ENCODE results near the gene SFRP5.

Gene SFRP5

GRCh38 chr10:97785231-97785630 is 13.4 kb upstream of the SFRP5 start:
- DNase-seq: no peak

GRCh38 chr10:97784200-97784810 is 12.5 kb upstream of the SFRP5 start:
- no peak for DNase-seq

DNA sequence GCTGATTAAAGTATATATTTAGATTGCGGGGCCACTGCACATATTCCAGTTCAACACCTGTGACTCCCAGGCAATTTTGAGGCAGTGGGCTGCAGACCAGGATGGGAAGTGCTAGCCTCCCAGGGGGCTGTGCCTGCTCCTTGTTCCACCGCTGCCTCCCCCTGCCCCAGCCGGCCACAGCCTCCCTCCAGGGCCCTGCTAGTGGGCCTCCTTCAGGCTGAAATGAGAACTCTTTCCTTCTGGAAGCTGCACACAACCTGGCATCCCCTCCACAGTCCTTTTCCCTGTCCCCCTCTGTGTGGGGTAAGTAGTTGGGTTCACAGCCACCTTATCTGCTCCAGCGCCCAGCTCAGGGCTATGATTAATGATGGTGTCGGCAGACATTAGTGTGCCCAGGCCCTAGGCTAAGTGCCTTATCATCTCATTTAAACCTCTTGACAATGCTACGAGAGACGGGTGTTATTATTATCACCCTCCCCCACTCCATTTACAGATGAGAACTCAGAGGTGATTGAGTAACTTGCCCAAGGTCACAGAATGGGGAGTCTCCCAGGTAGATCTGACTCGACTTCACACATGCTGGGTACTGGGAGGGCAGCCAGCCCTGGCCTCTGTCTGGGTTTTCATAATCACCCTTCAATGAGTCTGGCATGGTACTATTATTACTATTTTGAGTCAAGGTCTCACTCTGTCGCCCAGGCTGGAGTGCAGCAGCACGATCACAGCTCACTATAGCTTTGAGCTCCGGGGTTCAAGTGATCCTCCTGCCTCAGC is 10.8 kb upstream of the SFRP5 start:
- DNase-seq: no peak

DNA sequence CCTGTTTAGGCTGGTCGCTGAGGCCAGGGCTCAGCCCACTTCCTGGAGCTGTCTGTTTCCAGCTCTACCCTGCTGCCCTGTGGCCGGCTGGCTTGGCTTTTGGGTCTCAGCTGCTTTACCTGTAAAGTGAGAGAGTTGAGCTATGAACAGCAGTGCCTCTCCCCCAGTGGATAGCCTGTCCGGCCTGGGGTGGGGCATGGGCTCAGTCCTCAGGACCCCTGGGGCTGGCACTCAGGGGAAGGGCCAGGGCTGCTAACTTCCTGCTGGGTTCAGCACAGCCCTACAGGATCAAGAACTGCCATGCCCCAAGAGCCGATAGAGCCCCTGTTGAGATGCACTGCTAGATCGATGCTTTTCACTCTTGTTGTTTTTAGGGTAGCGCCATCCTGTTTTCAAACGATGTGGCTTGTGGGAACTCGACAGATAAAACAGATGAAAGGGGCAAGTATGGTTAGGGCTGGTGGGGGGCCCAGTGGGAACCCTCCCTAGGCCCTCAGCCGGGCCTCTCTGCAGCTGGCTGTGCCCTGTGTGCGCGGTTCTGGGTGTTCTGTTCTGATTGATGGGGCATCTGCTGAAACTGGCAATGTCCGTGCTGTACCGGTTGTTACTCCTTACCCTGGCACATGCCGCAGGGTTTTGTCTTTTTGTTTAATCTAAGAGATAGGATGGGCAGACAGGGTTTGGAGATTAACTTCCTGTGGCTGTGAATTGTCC is 10.0 kb upstream of the SFRP5 start:
- DNase-seq: peak in 1 of 2 experiments; percentile 13

GRCh38 chr10:97780841-97781617 is 9.2 kb upstream of the SFRP5 start:
- no peak for DNase-seq

DNA sequence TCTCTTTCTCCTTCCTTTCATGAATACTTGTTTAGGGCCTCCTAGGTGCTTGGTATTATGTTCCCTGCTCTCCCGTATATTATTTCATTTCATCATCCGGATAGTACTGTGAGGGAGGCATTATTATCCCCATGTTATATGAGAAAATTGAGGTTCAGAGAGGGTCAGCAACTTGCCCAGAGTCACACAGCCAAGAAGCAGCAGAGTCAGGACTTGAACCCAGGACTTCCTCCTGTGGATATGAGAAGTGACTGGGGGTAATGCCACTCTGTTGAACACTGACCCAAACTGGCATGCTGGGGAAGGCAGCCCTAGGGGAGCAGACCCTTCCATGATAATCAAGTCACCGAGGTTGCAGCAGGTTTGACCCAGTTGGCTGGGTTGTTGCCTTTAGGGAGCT is 8.2 kb upstream of the SFRP5 start:
- DNase-seq: no peak

DNA sequence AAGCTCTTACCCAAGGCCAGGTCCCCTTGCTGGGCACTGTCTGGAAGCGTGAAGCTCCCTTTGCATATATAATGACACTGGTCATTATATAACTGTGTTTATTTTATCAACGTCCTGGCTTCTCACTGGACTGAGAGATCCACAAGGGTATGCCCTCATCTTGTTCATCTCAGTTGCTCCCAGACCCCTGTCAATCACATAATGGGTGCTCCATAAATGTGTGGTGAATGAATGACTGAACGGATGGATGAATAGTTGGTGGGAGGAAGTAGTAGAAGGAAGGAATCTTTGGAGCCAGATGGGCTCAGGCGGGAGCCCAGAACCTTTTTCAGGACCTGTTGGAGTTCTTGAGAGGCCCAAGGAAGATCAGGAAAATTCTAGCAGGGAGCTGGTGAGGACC is 7.7 kb upstream of the SFRP5 start:
- DNase-seq: no peak

DNA sequence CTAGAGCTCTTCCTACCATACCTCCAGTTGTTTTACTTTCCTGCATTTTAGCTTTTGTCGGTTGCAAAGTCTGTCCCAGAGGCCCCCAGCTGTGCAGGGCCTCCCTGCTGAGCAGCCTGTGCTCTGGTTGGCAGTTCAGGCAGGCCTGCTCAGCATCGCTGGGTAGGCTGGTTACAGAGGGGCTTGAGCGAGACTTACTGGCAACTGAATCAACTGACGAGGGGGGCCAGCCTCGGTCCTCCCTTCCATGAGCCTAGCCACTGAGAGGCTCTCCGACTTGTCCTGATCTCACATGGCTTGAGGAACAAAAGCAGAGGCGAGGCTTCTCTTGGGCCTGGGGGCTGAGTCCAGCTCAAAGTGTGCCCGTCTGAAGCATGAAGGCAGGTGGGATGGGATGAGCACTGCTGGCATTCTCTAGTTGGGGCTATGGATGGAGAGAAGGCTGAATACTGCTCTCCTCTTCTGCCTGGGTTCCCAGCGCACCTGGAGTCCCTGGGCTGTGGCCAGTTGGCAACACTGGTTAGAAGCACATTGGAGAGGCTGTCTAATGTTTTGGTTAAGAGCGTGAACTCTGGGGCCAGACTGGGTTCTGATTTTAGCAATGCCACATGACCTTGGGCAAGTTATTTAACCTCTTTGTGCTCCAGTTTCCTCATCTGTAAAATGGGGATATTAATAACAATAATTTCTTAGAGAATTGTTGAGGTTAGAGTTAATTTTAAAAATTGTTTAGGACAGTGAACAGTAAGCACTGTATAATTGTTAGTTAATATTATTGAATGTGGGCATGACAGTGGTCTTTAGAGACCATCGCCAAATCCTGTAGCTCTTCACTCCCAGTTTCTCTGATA is 6.9 kb upstream of the SFRP5 start:
- DNase-seq: no peak

- DNase-seq: no peak
Observed at GRCh38 chr10:97777143-97777542, 5.3 kb upstream of the SFRP5 start.

- no peak for DNase-seq
Observed at GRCh38 chr10:97774811-97775294, 3.1 kb upstream of the SFRP5 start.

GRCh38 chr10:97773096-97773495 is 1.3 kb upstream of the SFRP5 start:
- DNase-seq: no peak

- DNase-seq: peak in 1 of 2 experiments; percentile 17
Observed at GRCh38 chr10:97771055-97771891, 526 bp downstream of the SFRP5 start.

DNA sequence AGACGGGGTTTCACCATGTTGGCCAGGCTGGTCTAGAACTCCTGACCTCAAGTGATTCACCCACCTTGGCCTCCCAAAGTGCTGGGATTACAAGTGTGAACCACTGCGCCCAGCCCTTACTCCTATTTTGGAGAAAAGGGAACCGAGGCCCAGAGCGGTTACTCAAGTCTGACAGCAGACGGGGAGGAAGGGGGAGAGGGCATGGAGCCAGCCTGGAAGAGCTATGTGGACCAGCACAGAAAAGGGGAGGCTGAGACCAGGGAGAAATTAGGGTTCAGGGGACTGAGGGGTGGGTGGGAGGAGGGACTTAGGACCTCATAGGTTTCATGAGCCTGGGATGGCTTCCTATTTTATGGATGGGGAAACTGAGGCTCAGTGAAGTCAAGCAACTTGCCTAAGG is 1.5 kb downstream of the SFRP5 start:
- DNase-seq: no peak

DNA sequence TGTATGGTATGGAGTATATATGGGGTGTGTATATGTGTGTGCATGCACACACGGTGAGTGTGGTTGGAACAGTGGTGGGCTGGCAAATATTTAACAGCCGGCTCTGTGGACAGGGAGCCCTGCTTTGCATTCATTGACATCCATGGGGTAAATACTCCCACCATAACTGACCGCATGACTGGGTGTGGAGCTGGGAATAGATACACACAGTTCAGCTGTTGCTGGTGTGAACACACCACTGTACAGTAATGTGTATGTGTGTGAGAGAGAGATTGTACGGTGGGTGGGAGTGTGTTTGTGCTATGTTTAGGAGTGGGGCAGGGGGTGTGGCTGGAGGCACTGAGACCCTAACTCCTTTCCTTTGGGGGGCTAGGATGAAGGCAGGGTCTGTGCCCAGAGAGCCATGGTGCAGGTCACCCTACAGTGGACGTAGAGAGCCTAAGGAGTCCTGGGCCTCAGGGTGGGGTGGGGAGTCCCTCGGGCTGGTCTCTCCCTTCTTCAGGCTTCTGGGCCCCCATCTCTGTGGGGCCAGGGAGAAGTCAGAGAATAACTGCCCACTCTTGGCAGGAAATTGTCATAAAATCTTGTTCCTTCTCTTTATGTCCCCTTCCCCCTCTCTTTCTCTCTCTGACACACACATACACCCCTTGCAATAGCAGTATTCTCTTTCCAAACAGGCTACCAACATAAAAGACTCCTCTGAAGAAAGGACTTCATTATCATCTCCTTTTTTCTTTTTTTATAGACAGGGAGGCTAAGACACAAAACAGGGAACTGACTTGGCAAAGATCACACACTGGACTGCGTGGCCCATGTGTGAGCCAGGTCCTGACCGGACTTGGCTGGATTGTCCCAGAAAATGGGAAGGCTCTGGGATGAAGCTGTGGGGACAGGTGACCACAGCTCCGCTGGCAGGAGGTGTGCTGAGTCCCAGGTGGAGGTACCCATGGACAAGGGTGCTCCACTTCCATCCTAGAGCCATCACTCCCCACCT is 3.2 kb downstream of the SFRP5 start:
- no peak for DNase-seq

DNA sequence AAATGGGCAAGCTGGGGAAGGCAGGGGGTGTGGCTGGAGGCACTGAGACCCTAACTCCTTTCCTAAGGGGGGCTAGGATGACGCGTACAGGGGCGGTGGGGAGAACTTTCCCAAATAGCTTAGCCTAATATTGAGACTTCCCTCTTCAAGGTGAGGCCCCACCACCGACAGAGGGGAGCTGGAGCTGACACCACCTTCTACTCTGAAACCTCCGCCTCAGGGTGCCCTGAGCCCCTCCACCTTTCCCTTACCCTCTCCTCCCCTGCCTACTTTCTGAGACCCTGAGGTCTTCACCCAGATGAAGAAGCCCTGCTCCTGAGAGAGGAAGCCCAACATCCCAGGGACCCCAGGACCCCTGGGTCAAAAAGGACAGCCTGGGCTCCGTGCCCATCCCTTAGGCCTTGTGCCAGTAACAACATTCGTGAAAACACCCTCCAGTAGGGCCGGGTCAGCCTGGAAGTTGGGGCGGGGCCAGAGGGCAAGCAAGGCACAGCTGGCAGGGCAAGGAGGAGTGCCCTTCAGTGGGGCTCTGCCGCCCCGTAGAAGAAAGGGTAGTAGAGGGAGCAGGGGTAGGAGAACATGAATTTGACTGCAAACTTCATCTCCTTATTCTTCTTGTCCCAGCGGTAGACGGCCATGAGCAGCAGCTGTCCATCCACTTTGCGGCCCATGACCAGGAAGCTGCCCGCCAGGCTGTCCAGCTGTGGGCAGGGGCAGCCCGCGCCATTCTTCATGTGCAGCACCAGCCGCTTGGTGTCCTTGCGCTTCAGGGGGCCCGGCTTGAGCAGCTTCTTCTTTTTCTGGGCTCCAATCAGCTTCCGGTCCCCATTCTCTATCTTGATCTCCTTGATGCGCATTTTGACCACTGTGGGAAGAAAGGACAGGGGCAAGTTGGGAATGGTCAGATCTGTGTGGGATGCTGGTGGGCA is 4.5 kb downstream of the SFRP5 start:
- no peak for DNase-seq

- no peak for DNase-seq
Observed at GRCh38 chr10:97766106-97766810, 5.5 kb downstream of the SFRP5 start.

- no peak for DNase-seq
Observed at GRCh38 chr10:97765201-97765600, 6.6 kb downstream of the SFRP5 start.

DNA sequence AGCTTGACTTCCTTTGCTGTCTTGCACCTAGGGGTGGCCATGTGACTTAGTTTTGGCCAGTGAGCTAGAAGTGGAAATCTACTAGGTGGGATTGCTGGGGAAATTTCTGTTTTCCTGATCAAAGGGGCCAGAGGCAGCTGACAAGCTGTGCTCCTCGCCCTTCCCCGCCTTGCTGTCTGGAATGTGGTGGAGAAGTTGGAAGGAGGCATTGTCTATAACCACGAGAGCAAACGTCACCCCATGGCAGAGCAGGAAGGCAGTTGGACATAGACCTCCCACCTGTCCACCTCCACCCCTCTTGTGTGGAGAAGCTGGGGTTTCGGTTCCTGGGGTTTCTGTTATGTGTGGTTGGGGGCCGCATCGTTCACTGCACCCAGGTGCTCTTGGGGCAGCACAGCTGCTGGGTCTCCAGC is 7.3 kb downstream of the SFRP5 start:
- DNase-seq: no peak

Data from activated CD4-positive, alpha-beta T cell treated with anti-CD3 and anti-CD28 coated beads, Interleukin-2, amount 50 U/mL, for 48 hours (primary cell).